HG03103 (cell line): ENCODE data around the gene CORT.
"Not testable (repeated sequence)": the region's sequence is repeated elsewhere in the genome, so short reads cannot be mapped to it uniquely, and the experiment has no call there.

ENCODE experiments used
- ATAC-seq: cut with Tn5 transposase; IDR thresholded peaks from one replicate; pipeline ENCODE4 v1.9.1; 2021; ENCODE audit warnings: low read depth; ENCODE audit not compliant: unreplicated experiment

Gene CORT

GRCh38 chr1:10474309-10474612, 24.4 kb downstream of the CORT start:
- ATAC-seq: not testable (repeated sequence)

GRCh38 chr1:10474613-10475507, 25.0 kb downstream of the CORT start, which contains the start of gene PEX14:
Gene PEX14 (plus strand): TSS chr1:10474950. CDS start chr1:10474967, 17 bp downstream.
- no peak for ATAC-seq

GRCh38 chr1:10475510-10475909, 25.7 kb downstream of the CORT start:
- no peak for ATAC-seq

GRCh38 chr1:10479296-10479695, 29.5 kb downstream of the CORT start:
- ATAC-seq: no peak

- no peak for ATAC-seq
Observed at GRCh38 chr1:10480614-10481013, 30.8 kb downstream of the CORT start.

- ATAC-seq: no peak
Observed at GRCh38 chr1:10484521-10484920, 34.7 kb downstream of the CORT start.

GRCh38 chr1:10489291-10490055, 39.6 kb downstream of the CORT start:
- no peak for ATAC-seq

- no peak for ATAC-seq
Observed at GRCh38 chr1:10490286-10490970, 40.6 kb downstream of the CORT start.

- ATAC-seq: no peak
Observed at GRCh38 chr1:10494418-10494753, 44.6 kb downstream of the CORT start.

GRCh38 chr1:10494754-10495474, 45.1 kb downstream of the CORT start:
- ATAC-seq: peak; percentile 62

GRCh38 chr1:10495475-10495817, 45.6 kb downstream of the CORT start:
- no peak for ATAC-seq

GRCh38 chr1:10495952-10496351, 46.1 kb downstream of the CORT start:
- ATAC-seq: no peak

- no peak for ATAC-seq
Observed at GRCh38 chr1:10497109-10497508, 47.3 kb downstream of the CORT start.

GRCh38 chr1:10498231-10498630, 48.4 kb downstream of the CORT start:
- ATAC-seq: no peak
